ENCODE measurements around the gene MACROD2.

Gene MACROD2

DNA sequence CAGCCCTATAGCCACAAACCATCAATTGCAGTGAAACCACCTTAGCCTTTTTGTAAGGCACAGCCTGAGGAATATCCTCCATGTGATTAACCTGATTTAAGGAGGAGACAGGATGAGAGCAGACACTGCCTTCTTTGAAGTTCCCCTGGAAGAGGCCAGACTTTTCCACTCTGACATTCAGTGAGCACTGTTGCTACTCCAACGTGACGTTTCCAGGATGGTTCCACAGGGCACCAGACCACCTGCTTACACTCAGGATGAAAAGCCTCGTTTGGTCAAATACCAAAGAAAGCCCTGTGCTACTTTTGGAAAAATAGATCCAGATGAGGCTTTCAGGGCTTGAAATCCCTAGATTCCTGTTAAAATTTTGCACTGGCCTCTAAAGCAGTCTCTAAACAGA, 1444.2 kb downstream of the MACROD2 start:
- DNase-seq: no peak

DNA sequence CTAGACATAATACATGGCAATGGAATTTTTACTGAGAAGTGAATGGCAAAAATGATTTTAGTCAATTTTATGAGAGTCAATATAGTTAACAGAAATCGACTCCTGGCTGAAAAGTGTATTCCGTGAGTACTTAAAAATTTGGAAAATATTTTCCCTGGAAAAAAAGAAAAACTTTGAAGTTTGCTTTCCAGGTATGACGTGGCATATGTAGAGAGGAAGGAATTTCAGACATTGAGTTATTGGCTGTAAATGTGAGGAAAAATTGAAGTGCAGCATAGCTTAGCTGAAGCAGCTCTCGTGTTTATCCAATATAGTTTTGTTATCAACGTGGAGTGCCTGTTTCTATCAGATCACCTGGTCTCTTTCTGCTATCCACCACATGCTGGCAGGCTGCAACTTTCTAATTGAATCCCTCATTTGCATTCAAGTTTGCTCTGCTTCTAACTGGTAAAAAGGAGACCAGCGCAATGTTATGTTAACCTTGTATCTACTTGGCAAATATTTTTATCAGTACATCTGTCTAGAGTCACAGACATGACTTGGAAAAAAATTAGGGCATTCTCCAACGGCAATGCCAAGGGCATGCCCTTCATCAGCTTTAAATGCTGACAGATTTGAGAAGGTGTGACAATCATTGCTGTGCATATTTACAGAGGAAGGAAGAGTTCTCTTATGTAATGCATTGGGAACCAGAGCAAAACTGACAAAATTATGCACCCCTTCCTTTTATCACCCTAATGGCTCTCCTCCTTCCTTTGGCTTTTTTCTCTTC, 1444.9 kb downstream of the MACROD2 start:
- DNase-seq: no peak

DNA sequence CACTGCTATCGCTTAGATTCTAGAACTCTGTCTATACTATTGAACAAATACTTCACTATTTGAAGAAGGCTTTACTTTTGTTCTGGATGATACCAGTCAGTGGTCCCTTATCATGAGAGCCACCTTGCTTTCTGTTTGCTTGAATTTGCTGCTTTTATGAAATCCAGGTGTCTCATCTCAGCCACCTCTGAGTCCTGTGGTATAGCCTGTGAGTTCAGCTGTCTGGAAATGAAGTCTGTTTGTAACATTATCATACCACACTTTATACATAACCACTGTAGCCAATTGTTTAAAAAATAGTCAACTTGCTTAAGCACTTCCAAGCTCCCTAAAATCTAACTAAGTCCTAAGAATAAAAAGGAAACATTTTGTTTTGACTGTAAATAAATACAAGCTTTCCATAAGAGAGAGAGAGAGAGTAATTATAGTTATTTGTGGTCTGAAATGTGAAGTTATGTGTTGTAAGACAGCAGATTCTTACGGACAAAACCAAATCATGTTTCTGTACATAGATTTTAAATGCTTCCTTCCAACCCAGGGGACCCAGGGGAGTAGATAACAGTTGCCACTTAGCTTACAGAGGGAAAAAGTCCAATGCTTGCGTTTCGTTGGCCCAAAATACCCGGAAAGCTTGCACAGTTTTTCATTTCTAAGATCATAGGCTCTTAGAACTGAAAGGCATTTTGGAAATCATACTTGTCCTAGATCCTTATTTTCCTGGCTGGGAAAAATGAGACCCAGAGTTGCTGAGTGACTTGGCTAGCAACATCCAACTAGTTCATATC, 1449.9 kb downstream of the MACROD2 start:
- DNase-seq: no peak

DNA sequence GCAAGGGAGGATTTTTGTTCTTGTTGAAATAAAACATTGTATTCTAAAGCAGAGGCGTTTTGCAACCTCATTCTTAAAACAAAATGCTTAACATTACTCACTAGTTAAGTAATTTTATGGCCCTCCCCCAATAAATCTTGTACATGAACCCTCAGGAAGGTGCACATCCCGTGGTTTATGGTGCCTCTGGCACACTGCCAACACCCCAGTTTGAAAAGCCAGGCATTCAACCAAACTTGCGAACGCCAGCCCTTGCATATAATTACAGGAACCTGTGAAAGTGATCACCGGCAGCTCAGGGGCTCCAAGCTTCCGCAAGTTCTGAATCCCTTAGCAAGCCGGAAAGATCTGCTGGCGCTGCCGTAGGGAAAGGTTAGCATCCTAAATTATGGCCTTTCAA, 1451.1 kb downstream of the MACROD2 start:
- no peak for DNase-seq

DNA sequence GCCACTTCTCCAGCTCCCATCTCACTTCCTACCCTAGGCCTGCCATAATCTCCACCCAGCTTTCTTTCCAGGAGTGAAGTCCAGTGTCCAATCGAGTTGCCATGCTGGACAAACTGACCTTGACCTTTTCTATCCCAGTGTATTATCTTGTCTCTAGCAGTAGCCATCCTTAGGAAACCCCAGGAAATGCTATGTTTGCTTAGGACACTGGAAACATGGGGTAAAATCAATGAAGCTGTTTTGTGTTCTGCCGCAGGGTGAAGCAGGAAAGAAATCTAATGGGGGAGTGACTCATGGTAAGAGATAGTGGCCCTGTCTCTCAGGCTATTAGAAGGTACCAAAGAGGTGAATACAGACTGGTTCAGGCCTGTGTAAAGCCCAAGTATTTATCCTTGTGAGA, 1452.2 kb downstream of the MACROD2 start:
- DNase-seq: no peak

DNA sequence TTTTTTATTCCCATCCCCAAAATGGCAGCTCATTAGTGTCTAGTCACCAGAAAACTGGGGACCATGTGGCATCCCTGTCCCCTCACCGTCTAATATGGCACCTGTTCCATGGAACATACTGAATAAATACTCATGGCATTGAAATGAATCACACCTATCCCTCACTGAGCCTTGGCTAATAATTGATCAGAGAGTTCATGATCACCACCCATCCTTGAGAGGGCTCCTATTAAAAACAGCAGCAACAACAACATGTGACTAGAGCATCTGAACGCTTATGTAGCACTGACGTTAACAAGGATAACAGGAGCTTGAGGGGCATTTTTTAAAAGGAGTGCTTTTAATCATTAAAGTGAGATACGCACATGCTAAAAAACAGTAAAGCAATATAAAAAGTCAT, 1453.7 kb downstream of the MACROD2 start:
- no peak for DNase-seq

DNA sequence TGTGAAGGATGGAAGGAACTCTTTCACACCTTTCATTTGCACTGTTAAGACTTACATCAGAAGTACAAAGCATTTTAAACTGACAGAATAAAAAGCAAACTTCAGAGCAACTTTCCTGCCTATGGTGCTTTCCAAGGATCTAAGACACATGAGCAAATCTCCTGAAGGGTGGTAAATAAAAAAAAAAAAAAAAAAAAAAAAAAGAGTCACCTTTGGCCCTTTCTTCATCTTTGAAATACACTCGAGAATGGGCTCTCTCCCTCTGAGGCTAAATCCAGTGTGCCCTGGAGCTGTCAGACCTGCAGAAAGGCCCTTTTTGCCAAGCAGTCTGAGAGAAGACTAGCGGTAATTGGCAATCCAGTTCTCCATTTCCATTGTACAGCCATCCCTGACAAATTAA, 1455.9 kb downstream of the MACROD2 start:
- no peak for DNase-seq

- DNase-seq: no peak
Observed at GRCh38 chr20:15455279-15455678, 1460.0 kb downstream of the MACROD2 start.

DNA sequence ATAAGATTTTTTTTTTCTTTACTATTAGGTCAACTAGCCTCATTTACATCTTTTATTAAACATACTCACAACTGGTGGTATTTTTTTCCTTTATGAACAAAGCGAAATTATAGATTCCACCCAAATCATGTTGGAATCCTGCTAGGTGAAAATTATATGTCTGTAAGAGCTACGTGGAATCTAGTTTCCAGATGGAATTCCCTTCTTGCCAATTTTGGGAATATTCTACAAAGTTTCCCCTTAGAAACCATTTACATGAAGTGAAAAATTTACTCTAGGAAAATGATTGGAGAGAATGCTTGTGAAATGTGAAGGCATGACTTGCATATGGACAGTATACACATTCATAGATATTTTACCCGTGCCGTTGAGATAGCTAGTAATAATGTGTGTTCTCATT, 1466.6 kb downstream of the MACROD2 start:
- no peak for DNase-seq

DNA sequence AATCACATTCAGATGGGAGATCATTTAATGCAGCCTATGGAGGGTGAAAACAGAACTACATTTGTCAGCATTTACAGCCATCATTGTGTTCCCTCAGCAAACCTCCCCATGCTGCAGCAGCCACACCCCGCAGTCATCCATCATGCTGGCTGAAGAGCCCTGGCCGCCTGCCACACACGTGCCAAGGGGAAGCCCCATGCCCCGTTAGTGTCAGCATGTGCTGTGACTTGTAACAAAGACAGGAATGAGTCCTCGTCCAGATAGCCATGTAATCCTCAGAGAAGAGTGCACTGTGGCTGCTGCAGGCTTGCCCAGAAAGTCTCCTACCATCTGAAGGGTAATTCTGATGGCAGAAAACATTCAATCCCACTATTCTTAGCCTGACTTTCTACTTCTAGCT, 1480.2 kb downstream of the MACROD2 start:
- no peak for DNase-seq

- no peak for DNase-seq
Observed at GRCh38 chr20:15476186-15476585, 1480.9 kb downstream of the MACROD2 start.

GRCh38 chr20:15476781-15477180, 1481.5 kb downstream of the MACROD2 start:
- DNase-seq: no peak

GRCh38 chr20:15482525-15482924, 1487.2 kb downstream of the MACROD2 start:
- no peak for DNase-seq

DNA sequence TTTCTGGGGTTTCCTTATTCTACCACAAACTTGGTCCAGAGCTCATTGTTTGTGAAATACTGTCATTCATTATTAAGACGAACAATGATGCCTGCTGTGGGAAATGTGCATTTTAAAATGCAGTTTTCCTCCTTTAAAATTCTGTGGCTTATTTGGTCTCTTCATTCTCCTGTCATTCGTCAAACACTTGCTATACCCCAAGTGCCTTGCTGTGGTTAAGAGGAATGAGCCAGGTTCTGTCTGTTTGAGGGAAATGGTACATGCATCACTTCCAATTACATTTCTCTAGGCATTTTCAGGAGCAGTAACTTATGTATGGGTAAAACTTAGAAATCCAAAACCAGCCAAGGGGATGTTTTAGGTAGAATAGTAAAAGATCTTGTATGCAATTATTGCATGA, 1490.2 kb downstream of the MACROD2 start:
- no peak for DNase-seq

GRCh38 chr20:15487030-15487429, 1491.7 kb downstream of the MACROD2 start:
- no peak for DNase-seq

DNA sequence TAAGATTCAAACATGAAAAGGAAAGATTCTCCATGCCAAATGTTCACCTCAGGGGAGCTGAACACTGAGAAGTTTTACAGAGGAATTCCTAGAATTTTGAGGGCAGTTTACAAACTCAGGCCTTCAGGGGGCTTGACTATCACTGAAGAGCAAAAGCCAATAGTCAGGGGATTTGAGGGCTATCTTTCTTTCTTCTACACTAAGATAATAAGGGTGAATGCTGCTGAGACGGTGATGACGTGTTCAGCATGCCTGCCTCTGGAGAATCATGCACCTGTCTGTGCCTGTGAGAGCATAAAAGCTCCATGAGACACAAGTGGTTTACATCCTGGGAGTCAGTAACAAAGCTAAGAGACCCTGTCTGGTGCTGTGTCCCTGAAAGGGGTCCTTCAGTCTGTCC, 1492.4 kb downstream of the MACROD2 start:
- DNase-seq: no peak

GRCh38 chr20:15491575-15491974, 1496.3 kb downstream of the MACROD2 start:
- peak; percentile 1 to 26 for DNase-seq

GRCh38 chr20:15494851-15495250, 1499.5 kb downstream of the MACROD2 start:
- DNase-seq: no peak

DNA sequence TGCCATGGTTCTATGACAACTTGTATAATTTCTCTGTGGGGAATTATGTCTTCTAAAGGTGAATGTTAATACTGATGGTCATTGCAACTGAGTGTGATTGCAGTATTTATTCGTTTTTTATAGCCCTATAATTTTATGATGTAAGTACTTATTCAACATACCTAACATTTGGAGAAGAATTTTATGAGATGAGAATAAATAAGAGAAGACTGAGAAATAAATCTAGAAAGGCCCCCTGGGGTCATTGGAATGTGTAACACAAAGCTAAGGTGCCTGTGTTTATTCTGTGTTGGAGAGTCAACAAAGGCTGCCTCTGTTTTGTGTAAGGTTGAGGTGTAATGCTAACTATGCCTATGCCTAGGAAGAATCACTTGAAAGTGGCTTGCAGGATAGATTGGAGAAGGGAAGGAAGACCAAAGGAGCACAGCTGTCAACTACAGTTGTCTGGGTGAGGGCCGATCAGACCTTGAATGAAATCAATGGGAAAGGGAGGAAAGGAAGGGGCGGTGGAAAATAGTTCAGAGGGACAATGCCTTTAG, 1501.3 kb downstream of the MACROD2 start:
- no peak for DNase-seq

DNA sequence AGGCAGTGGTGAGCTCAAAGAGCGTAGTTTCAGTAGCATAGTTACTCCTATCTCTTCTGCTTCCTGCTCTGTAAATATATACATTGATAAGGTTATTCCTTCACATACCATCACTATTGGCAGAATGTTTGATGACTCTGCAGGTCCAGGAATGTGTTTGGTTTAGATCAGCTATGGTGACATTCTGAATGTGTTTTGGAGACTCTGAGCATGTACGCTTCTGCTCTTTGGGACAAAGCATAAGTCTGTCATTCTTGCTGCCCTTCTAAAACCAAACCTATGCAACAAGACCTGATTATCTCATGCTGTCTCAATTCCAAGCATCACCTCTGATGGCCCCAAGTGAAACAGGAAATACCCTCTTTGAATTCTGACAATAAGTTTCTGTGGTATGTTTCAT, 1503.6 kb downstream of the MACROD2 start:
- DNase-seq: no peak

DNA sequence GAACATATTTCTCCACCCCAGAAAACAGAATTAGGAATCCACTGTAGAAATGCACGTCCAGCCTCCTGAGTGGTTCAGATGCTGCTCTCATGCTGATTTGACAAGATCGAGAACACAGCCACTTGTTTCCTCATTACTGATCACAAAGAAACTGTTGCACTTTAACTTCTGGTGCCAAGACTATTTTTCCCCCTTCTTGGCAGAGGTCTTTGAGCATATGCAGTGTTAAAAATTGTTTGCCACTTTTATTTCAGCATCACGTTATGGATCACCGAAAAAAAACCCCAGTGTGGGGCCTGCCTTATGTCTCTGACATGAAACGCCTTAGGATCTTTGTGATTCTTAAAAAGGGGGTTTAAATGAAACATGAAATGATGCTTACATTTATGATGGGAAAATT, 1511.0 kb downstream of the MACROD2 start:
- DNase-seq: no peak

- no peak for DNase-seq
Observed at GRCh38 chr20:15507151-15507550, 1511.8 kb downstream of the MACROD2 start.

- no peak for DNase-seq
Observed at GRCh38 chr20:15511551-15511950, 1516.2 kb downstream of the MACROD2 start.

- no peak for DNase-seq
Observed at GRCh38 chr20:15512916-15513315, 1517.6 kb downstream of the MACROD2 start.

All from Kasumi-1 (cell line).